ENCODE data around the gene TENM4. TPM values are rescaled to one million over a fixed set of nuclear protein-coding genes. Genes with fewer than 3 reads are reported as not detected.

The TENM4 gene
- 21.4 TPM for polyA plus RNA-seq (2013, experiment 1 of 2)
- 24.2 TPM for polyA plus RNA-seq (2013, experiment 2 of 2)

DNA sequence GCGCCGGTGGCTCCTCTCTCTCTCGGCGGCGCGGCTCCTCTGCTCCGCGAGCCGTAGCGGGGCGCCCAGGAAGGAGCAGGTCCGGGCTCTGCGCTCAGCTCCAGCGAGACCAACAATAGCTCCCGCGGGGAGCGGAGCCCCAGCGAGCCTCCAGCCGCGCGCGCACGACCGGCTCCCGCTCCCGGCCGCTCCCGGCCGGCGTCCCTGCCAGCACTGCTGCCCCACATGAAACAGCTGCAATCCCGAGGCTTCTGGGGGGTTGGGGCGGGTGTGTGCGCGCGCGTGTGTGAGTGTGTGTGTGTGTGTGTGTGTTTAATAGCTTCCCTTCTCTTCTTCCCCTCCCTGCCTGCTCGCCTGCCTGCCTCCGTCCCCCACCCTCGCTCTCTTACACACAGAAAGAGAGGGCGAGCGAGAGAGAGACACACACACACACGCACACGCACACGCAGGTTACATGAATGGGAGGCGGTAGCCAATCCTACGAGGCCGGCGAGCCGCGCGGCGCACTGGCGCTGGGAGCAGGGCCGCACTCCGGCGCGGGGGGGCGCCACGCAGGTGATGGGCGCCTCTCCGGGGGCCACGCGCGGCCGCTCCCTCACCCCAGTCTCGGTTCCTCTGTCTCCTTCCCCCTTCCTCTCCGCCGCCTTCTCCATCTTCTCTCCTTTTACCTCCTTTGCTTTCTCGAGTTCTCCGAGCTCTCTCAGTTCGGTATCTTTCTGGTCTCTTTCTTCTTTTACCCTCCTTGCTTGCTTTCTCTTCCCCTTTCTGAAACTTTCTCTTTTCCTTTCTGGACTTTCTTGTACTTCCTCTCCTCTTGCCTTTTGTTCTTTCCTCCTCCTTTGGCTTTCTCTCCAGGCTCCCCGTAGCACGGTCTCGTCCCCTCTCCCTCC lies at the start of gene TENM4:
Gene TENM4, minus strand, starts transcription at position 460 of the 890 bp plus-strand sequence. CDS start 371,086 bp downstream, outside the sequence.
- H3K4me3 ChIP-seq (ENCODE audit: extremely low read depth, insufficient read depth, low read length, poor library complexity, severe bottlenecking), result peak within 1 kb of the TSS; percentile 65

DNA sequence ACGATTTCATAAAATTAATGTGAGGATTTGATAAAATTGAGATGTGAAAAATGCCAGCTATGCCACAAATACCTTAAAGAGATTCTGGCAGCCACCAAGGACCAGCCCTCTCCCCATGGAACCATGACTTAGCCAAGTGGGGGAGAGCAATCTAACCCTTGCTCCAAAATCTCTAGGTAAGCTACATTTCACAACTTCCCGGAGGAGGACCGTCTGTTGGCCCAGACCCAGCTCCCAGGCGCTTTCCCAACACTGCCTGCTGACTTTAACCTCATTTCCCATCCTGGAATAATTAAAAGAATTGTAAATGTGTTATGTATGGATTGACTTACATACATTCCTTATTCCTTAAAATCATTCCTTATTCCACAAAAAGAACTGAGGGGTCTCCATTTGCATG lies 47.5 kb upstream of the TENM4 start:
- Histone ChIP-seq H3K4me3 (ENCODE audit: extremely low read depth, insufficient read depth, low read length, poor library complexity, severe bottlenecking) (no peak overlapping the region), H3K4me1 (ENCODE audit: control insufficient read depth, insufficient read depth, low read length, poor library complexity, severe bottlenecking) (no peaks in the 10 kb centered on the region), H3K27ac (ENCODE audit: low read depth, low read length, severe bottlenecking) (no peak overlapping the region), H3K9me3 (ENCODE audit: control insufficient read depth, low read length) (no peaks in the 10 kb centered on the region), H3K36me3 (ENCODE audit: control insufficient read depth, insufficient read depth, low read length) (no peaks in the 10 kb centered on the region)
- 88% methylated on average over 1 of the region's 4 CpGs; no CpG with 5 or more reads in 1 of the 2 experiments for WGBS, 2 experiments (ENCODE audit: insufficient coverage in 2 of 2)

More for the DNA sequence above, at the start of gene TENM4:
- 0 to 1% methylated on average over 35 to 46 of the region's 74 CpGs for WGBS, 2 experiments (ENCODE audit: insufficient coverage in 2 of 2)
- Histone ChIP-seq H3K9me3 (ENCODE audit: control insufficient read depth, low read length) (no peaks in the 10 kb centered on the region), H3K36me3 (ENCODE audit: control insufficient read depth, insufficient read depth, low read length) (no peaks in the 10 kb centered on the region), H3K4me1 (ENCODE audit: control insufficient read depth, insufficient read depth, low read length, poor library complexity, severe bottlenecking) (peaks cover 20% of the 10 kb centered on the region), H3K27ac (ENCODE audit: low read depth, low read length, severe bottlenecking) (peak within 1 kb of the TSS; percentile 69)

DNA sequence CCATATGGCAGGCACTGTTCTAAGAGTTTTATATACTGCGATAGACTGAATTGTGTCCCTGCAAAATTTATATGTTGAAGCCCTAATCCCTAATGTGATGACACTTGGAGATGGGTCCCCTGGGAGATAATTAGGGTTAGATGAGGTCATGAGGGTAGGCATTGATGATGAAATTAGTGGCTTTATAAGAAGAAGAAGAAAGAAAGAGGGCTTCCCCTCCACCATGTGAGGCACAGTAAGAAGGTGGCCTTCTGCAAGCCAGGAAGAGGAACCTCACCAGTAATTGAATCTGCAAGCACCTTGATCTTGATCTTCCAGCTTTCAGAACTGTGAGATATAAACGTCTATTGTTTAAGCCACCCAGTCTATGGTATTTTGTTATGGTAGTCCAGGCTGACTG lies 46.6 kb upstream of the TENM4 start:
- 100% methylated on average over 1 of the region's 2 CpGs for WGBS, 2 experiments (ENCODE audit: insufficient coverage in 2 of 2)
- H3K4me3 ChIP-seq (ENCODE audit: extremely low read depth, insufficient read depth, low read length, poor library complexity, severe bottlenecking), result no peak overlapping the region
- H3K4me1 ChIP-seq (ENCODE audit: control insufficient read depth, insufficient read depth, low read length, poor library complexity, severe bottlenecking), result no peaks in the 10 kb centered on the region
- H3K9me3 ChIP-seq (ENCODE audit: control insufficient read depth, low read length), result no peaks in the 10 kb centered on the region
- no peak overlapping the region for H3K27ac ChIP-seq (ENCODE audit: low read depth, low read length, severe bottlenecking)
- no peaks in the 10 kb centered on the region for H3K36me3 ChIP-seq (ENCODE audit: control insufficient read depth, insufficient read depth, low read length)

DNA sequence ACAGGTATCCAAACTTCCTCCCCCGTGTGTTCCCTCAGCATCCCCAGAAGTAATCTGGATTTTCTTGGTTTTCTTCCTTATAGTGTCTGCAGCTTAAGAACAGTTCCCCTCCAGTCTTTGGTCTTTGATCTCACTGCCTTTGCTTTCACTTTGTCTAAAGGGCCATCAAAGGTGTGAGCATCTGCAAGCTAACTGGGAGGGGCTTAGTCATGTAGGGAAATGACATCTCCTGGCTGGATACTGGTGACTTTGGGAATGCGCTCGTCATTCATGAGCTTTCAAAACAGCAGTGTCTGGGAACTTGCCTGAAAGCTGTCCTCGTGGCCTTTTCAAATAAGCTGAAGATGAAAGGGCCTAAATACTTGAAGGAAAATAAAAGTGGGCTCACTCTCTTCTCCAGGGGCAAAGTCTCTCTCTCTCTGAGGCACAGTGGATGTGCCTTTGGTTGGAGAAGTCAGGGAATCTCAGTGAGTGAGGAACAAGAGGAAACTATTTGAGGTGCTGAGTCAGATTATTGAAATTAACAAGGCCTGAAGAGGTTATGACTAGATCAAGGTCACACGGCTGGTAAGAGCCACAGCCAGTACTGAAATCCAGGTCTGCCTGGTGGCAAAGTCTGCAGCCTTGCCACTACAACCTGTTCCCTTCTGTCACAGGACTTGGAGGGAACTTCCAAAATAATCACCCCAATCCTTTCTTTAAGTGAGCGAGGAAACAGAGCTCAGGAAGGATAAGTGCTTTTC lies 45.6 kb upstream of the TENM4 start:
- Histone ChIP-seq H3K4me1 (ENCODE audit: control insufficient read depth, insufficient read depth, low read length, poor library complexity, severe bottlenecking) (no peaks in the 10 kb centered on the region), H3K4me3 (ENCODE audit: extremely low read depth, insufficient read depth, low read length, poor library complexity, severe bottlenecking) (no peak overlapping the region), H3K9me3 (ENCODE audit: control insufficient read depth, low read length) (no peaks in the 10 kb centered on the region), H3K36me3 (ENCODE audit: control insufficient read depth, insufficient read depth, low read length) (no peaks in the 10 kb centered on the region), H3K27ac (ENCODE audit: low read depth, low read length, severe bottlenecking) (no peak overlapping the region)
- WGBS, 2 experiments (ENCODE audit: insufficient coverage in 2 of 2), result 60 to 67% methylated on average over 2 to 4 of the region's 6 CpGs

DNA sequence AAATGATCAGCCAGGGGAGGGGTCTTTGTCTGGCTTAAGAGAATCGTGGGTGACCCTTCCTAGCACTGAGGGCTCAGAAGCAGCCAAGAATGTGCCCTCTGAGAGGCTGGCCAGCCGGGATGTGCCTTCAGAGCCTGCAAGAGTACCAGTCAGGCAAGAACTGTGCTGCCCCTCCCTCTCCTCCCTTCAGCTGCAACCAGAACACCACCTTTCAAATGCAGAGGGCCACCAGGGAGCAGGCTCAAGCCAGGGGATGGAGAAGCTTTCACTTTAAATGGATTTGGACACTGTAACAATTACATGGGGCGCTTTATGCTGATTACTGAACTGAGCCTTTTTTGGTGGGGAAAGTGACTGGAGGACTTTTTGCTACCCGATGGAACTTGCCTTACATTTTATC lies 44.9 kb upstream of the TENM4 start:
- H3K36me3 ChIP-seq (ENCODE audit: control insufficient read depth, insufficient read depth, low read length), result no peaks in the 10 kb centered on the region
- H3K4me3 ChIP-seq (ENCODE audit: extremely low read depth, insufficient read depth, low read length, poor library complexity, severe bottlenecking), result no peak overlapping the region
- WGBS, 2 experiments (ENCODE audit: insufficient coverage in 2 of 2), result 13 to 18% methylated on average over 3 to 4 of the region's 4 CpGs
- no peaks in the 10 kb centered on the region for H3K4me1 ChIP-seq (ENCODE audit: control insufficient read depth, insufficient read depth, low read length, poor library complexity, severe bottlenecking)
- no peaks in the 10 kb centered on the region for H3K9me3 ChIP-seq (ENCODE audit: control insufficient read depth, low read length)
- no peak overlapping the region for H3K27ac ChIP-seq (ENCODE audit: low read depth, low read length, severe bottlenecking)

DNA sequence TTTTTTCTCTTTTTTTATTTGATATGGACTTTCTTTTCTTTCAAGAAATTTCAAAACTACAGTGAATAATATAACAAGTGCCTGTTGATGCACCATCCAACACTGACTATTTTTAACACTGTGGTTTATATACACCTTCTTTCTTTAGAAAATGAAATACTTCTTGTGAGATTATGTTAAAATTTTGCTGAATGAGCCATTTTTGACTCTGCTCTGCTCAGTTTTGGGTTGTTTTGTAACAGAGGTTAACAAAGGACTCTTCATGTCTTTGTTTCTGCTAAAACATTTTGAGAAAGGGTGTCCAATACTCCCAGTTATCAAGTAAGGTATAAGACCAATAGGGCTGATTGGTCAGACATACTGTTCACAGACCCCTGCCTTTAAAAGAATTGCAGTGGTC lies 44.0 kb upstream of the TENM4 start:
- H3K27ac ChIP-seq (ENCODE audit: low read depth, low read length, severe bottlenecking), result no peak overlapping the region
- H3K4me3 ChIP-seq (ENCODE audit: extremely low read depth, insufficient read depth, low read length, poor library complexity, severe bottlenecking), result no peak overlapping the region
- no peaks in the 10 kb centered on the region for H3K4me1 ChIP-seq (ENCODE audit: control insufficient read depth, insufficient read depth, low read length, poor library complexity, severe bottlenecking)
- no peaks in the 10 kb centered on the region for H3K36me3 ChIP-seq (ENCODE audit: control insufficient read depth, insufficient read depth, low read length)
- no peaks in the 10 kb centered on the region for H3K9me3 ChIP-seq (ENCODE audit: control insufficient read depth, low read length)

DNA sequence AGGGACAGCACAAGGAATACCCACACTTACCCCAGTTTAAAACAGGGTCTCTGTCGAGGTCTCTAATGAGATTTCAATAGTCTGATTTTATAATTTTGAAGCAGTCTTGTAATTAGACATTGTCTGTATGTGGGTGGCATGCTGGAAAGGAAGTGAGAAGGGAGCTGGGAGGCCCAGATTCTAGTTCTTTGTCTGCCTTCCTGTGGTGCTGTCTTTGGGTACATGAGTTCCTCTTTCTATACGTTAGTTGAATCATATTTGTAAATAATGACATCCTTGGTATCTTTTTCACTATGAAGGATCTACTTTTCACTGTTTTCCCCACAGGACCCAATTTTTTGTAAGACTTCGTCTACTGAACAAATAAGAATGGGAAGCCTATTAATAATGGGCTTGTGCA lies 42.0 kb upstream of the TENM4 start:
- no CpG with 5 or more reads among the region's 3 CpGs for WGBS, 2 experiments (ENCODE audit: insufficient coverage in 2 of 2)
- Histone ChIP-seq H3K4me3 (ENCODE audit: extremely low read depth, insufficient read depth, low read length, poor library complexity, severe bottlenecking) (no peak overlapping the region), H3K9me3 (ENCODE audit: control insufficient read depth, low read length) (no peaks in the 10 kb centered on the region), H3K4me1 (ENCODE audit: control insufficient read depth, insufficient read depth, low read length, poor library complexity, severe bottlenecking) (no peaks in the 10 kb centered on the region), H3K27ac (ENCODE audit: low read depth, low read length, severe bottlenecking) (no peak overlapping the region), H3K36me3 (ENCODE audit: control insufficient read depth, insufficient read depth, low read length) (no peaks in the 10 kb centered on the region)

DNA sequence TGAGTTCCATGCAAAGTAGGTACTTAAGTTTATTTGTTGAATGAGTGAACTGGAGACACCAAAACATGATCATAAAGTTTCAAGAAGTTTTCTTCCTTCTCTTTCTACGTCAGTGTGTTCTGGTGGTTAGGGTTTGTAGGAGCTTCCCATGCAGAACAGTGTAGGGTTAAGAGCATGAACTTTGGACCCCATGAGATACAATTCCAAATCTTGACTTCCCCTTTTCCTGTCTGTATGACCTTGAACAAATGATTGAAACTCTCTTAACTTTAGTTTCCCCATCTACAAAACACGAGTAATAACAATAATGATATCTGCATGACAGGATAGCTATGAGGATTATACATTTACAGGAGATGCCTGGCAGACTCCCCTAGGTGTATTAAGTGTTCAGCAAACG lies 41.0 kb upstream of the TENM4 start:
- Histone ChIP-seq H3K4me3 (ENCODE audit: extremely low read depth, insufficient read depth, low read length, poor library complexity, severe bottlenecking) (no peak overlapping the region), H3K4me1 (ENCODE audit: control insufficient read depth, insufficient read depth, low read length, poor library complexity, severe bottlenecking) (no peaks in the 10 kb centered on the region), H3K36me3 (ENCODE audit: control insufficient read depth, insufficient read depth, low read length) (no peaks in the 10 kb centered on the region), H3K9me3 (ENCODE audit: control insufficient read depth, low read length) (no peaks in the 10 kb centered on the region), H3K27ac (ENCODE audit: low read depth, low read length, severe bottlenecking) (no peak overlapping the region)
- no CpG with 5 or more reads among the region's 3 CpGs for WGBS, 2 experiments (ENCODE audit: insufficient coverage in 2 of 2)

DNA sequence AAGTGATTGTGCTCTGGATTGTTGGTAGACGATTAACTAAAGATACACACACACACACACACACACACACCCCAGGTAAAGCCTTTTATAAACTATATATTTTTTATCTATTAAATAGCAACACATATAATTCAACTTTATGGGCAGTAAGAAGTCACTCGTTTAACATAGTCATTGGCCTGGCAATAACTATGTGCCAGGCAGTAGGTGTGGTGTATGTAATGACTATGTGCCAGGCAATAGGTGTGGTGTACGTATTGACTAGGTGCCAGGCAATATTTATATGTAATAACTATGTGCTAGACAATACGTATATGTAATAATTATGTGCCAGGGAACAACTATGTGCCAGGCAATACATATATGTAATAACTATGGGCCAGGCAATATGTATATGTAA lies 40.0 kb upstream of the TENM4 start:
- Histone ChIP-seq H3K27ac (ENCODE audit: low read depth, low read length, severe bottlenecking) (no peak overlapping the region), H3K4me3 (ENCODE audit: extremely low read depth, insufficient read depth, low read length, poor library complexity, severe bottlenecking) (no peak overlapping the region), H3K36me3 (ENCODE audit: control insufficient read depth, insufficient read depth, low read length) (no peaks in the 10 kb centered on the region), H3K4me1 (ENCODE audit: control insufficient read depth, insufficient read depth, low read length, poor library complexity, severe bottlenecking) (no peaks in the 10 kb centered on the region), H3K9me3 (ENCODE audit: control insufficient read depth, low read length) (peaks cover 2% of the 10 kb centered on the region)
- WGBS, 2 experiments (ENCODE audit: insufficient coverage in 2 of 2), result no CpG with 5 or more reads among the region's 4 CpGs

DNA sequence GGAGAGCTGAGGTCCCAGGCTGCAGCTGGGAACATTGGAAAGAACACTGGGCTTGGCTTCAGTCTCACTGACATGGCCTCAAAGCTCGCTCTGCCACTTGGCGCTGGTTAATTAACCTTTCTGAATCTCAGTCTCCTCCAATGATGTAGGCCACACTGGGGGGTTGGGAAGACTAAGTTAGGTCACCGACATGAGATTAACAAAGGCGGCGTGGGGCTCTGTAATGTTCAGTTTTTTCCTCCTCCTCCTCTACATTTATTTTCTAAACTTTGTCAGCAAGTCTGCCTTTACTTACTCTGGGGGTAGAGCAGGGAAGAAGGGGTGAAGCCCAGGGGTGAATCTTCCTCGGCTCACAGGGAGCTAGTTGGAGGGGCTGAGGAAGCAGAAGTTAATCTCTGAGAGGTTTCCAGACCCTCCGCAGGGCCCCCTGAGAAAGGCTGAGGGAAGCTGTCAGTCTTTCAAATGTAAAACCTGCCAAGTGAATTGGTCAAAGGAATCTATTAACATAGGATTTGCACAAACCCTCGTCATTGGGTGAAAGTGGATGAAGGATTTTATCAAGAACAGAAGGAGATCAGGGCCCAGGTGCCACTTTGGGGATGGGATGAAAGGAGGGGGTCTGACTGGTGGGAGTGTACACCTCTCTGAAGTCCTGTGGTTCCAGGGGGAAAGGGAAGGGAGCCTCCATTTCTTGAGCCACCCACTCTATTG lies 32.1 kb upstream of the TENM4 start:
- Histone ChIP-seq H3K4me3 (ENCODE audit: extremely low read depth, insufficient read depth, low read length, poor library complexity, severe bottlenecking) (no peak overlapping the region), H3K4me1 (ENCODE audit: control insufficient read depth, insufficient read depth, low read length, poor library complexity, severe bottlenecking) (peaks cover 4% of the 10 kb centered on the region), H3K9me3 (ENCODE audit: control insufficient read depth, low read length) (peaks cover 7% of the 10 kb centered on the region), H3K27ac (ENCODE audit: low read depth, low read length, severe bottlenecking) (no peak overlapping the region), H3K36me3 (ENCODE audit: control insufficient read depth, insufficient read depth, low read length) (no peaks in the 10 kb centered on the region)
- WGBS, 2 experiments (ENCODE audit: insufficient coverage in 2 of 2), result 16 to 32% methylated on average over 3 to 4 of the region's 8 CpGs
